ENCODE results near the gene MIS12. TPM values are rescaled to one million over a fixed set of nuclear protein-coding genes. Genes with fewer than 3 reads are reported as not detected.

The MIS12 gene
- total RNA-seq, 1 experiment from 2014 or later: 25.8 TPM

GRCh38 chr17:5485270-5486205, 828 bp upstream of the MIS12 start, which contains the start of gene DERL2:
TSS of gene DERL2 (minus strand) at chr17:5486178. CDS start at chr17:5486161, 17 bp downstream.
- in situ Hi-C loops (cut with HindIII; ENCODE audit: low pct_unique_long_range_greater_than_20kb, low sequenced_read_pairs): no loop called here
- DNase-seq (ENCODE audit: low read depth, low spot score): no peak

- no peak for DNase-seq (ENCODE audit: low read depth, low spot score)
- in situ Hi-C loops (cut with HindIII; ENCODE audit: low pct_unique_long_range_greater_than_20kb, low sequenced_read_pairs): no loop called here
Measured at GRCh38 chr17:5488752-5489151, 2.4 kb downstream of the MIS12 start.

GRCh38 chr17:5492970-5493369, 6.6 kb downstream of the MIS12 start:
- in situ Hi-C loops (cut with HindIII; ENCODE audit: low pct_unique_long_range_greater_than_20kb, low sequenced_read_pairs): no loop called here
- DNase-seq (ENCODE audit: low read depth, low spot score): no peak

- no peak for DNase-seq (ENCODE audit: low read depth, low spot score)
- in situ Hi-C loops (cut with HindIII; ENCODE audit: low pct_unique_long_range_greater_than_20kb, low sequenced_read_pairs): no loop called here
Measured at GRCh38 chr17:5499476-5500231, 13.3 kb downstream of the MIS12 start.

- in situ Hi-C loops (cut with HindIII; ENCODE audit: low pct_unique_long_range_greater_than_20kb, low sequenced_read_pairs): no loop called here
- DNase-seq (ENCODE audit: low read depth, low spot score): no peak
Measured at GRCh38 chr17:5500247-5500588, 13.9 kb downstream of the MIS12 start.

GRCh38 chr17:5500589-5501391, 14.4 kb downstream of the MIS12 start:
- in situ Hi-C loops (cut with HindIII; ENCODE audit: low pct_unique_long_range_greater_than_20kb, low sequenced_read_pairs): no loop called here
- peak; percentile 73 for DNase-seq (ENCODE audit: low read depth, low spot score)

- in situ Hi-C loops (cut with HindIII; ENCODE audit: low pct_unique_long_range_greater_than_20kb, low sequenced_read_pairs): no loop called here
- DNase-seq (ENCODE audit: low read depth, low spot score): no peak
Measured at GRCh38 chr17:5501685-5502084, 15.3 kb downstream of the MIS12 start.

GRCh38 chr17:5502552-5502951, 16.2 kb downstream of the MIS12 start:
- no peak for DNase-seq (ENCODE audit: low read depth, low spot score)
- in situ Hi-C loops (cut with HindIII; ENCODE audit: low pct_unique_long_range_greater_than_20kb, low sequenced_read_pairs): no loop called here

- DNase-seq (ENCODE audit: low read depth, low spot score): no peak
- in situ Hi-C loops (cut with HindIII; ENCODE audit: low pct_unique_long_range_greater_than_20kb, low sequenced_read_pairs): no loop called here
Measured at GRCh38 chr17:5506307-5506706, 19.9 kb downstream of the MIS12 start.

GRCh38 chr17:5508810-5509209, 22.4 kb downstream of the MIS12 start:
- no peak for DNase-seq (ENCODE audit: low read depth, low spot score)
- in situ Hi-C loops (cut with HindIII; ENCODE audit: low pct_unique_long_range_greater_than_20kb, low sequenced_read_pairs): no loop called here

GRCh38 chr17:5509482-5509881, 23.1 kb downstream of the MIS12 start:
- in situ Hi-C loops (cut with HindIII; ENCODE audit: low pct_unique_long_range_greater_than_20kb, low sequenced_read_pairs): no loop called here
- DNase-seq (ENCODE audit: low read depth, low spot score): no peak

- no peak for DNase-seq (ENCODE audit: low read depth, low spot score)
- in situ Hi-C loops (cut with HindIII; ENCODE audit: low pct_unique_long_range_greater_than_20kb, low sequenced_read_pairs): no loop called here
Measured at GRCh38 chr17:5510771-5511170, 24.4 kb downstream of the MIS12 start.

GRCh38 chr17:5511401-5512225, 25.2 kb downstream of the MIS12 start:
- no peak for DNase-seq (ENCODE audit: low read depth, low spot score)
- in situ Hi-C loops (cut with HindIII; ENCODE audit: low pct_unique_long_range_greater_than_20kb, low sequenced_read_pairs): no loop called here

- in situ Hi-C loops (cut with HindIII; ENCODE audit: low pct_unique_long_range_greater_than_20kb, low sequenced_read_pairs): no loop called here
- no peak for DNase-seq (ENCODE audit: low read depth, low spot score)
Measured at GRCh38 chr17:5513628-5514027, 27.3 kb downstream of the MIS12 start.

- DNase-seq (ENCODE audit: low read depth, low spot score): no peak
- in situ Hi-C loops (cut with HindIII; ENCODE audit: low pct_unique_long_range_greater_than_20kb, low sequenced_read_pairs): no loop called here
Measured at GRCh38 chr17:5514976-5515375, 28.6 kb downstream of the MIS12 start.

GRCh38 chr17:5516060-5516792, 29.9 kb downstream of the MIS12 start:
- no peak for DNase-seq (ENCODE audit: low read depth, low spot score)
- in situ Hi-C loops (cut with HindIII; ENCODE audit: low pct_unique_long_range_greater_than_20kb, low sequenced_read_pairs): no loop called here

GRCh38 chr17:5522476-5522875, 36.1 kb downstream of the MIS12 start:
- in situ Hi-C loops (cut with HindIII; ENCODE audit: low pct_unique_long_range_greater_than_20kb, low sequenced_read_pairs): no loop called here
- DNase-seq (ENCODE audit: low read depth, low spot score): no peak

Data from SK-MEL-5 (cell line).